Measurements from ENCODE around the gene ARHGAP24.
"Not testable (repeated sequence)": the region's sequence is repeated elsewhere in the genome, so short reads cannot be mapped to it uniquely, and the experiment has no call there.

The ARHGAP24 gene

GRCh38 chr4:85932500-85933290 is 457.7 kb downstream of the ARHGAP24 start:
- no peak for DNase-seq

GRCh38 chr4:85933291-85933640 is 458.3 kb downstream of the ARHGAP24 start:
- DNase-seq: no peak

GRCh38 chr4:85937507-85937906 is 462.6 kb downstream of the ARHGAP24 start:
- DNase-seq: no peak

GRCh38 chr4:85938062-85938461 is 463.1 kb downstream of the ARHGAP24 start:
- DNase-seq: no peak

GRCh38 chr4:85938902-85939301 is 464.0 kb downstream of the ARHGAP24 start:
- no peak for DNase-seq

GRCh38 chr4:85939595-85939994 is 464.6 kb downstream of the ARHGAP24 start:
- no peak for DNase-seq

- no peak for DNase-seq
Observed at GRCh38 chr4:85940151-85940550, 465.2 kb downstream of the ARHGAP24 start.

GRCh38 chr4:85942107-85942506 is 467.2 kb downstream of the ARHGAP24 start:
- no peak for DNase-seq

- no peak for DNase-seq
Observed at GRCh38 chr4:85946821-85947220, 471.9 kb downstream of the ARHGAP24 start.

GRCh38 chr4:85951099-85951498 is 476.1 kb downstream of the ARHGAP24 start:
- no peak for DNase-seq

- no peak for DNase-seq
Observed at GRCh38 chr4:85952528-85952927, 477.6 kb downstream of the ARHGAP24 start.

GRCh38 chr4:85952972-85953650 is 478.2 kb downstream of the ARHGAP24 start:
- DNase-seq: no peak

GRCh38 chr4:85953651-85954018 is 478.7 kb downstream of the ARHGAP24 start:
- no peak for DNase-seq

- no peak for DNase-seq
Observed at GRCh38 chr4:85955620-85956292, 480.8 kb downstream of the ARHGAP24 start.

- no peak for DNase-seq
Observed at GRCh38 chr4:85956293-85956945, 481.5 kb downstream of the ARHGAP24 start.

GRCh38 chr4:85961887-85962286 is 486.9 kb downstream of the ARHGAP24 start:
- DNase-seq: no peak

- DNase-seq: no peak
Observed at GRCh38 chr4:85963231-85963630, 488.3 kb downstream of the ARHGAP24 start.

GRCh38 chr4:85964298-85964697 is 489.3 kb downstream of the ARHGAP24 start:
- no peak for DNase-seq

- DNase-seq: not testable (repeated sequence)
Observed at GRCh38 chr4:85965017-85965416, 490.1 kb downstream of the ARHGAP24 start.

GRCh38 chr4:85965529-85965928 is 490.6 kb downstream of the ARHGAP24 start:
- DNase-seq: no peak

GRCh38 chr4:85966373-85966772 is 491.4 kb downstream of the ARHGAP24 start:
- no peak for DNase-seq

- DNase-seq: no peak
Observed at GRCh38 chr4:85967872-85968271, 492.9 kb downstream of the ARHGAP24 start.

Data from activated CD4-positive, alpha-beta T cell treated with anti-CD3 and anti-CD28 coated beads for 1 hour (primary cell).